Gastroesophageal sphincter (tissue), 3 donors: ENCODE results near the gene WDR83.

ENCODE experiments used
- EP300 ChIP-seq: sonication (generic); formaldehyde crosslinking; IDR thresholded peaks from one replicate; pipeline ENCODE4 v1.6.1; 2017; ENCODE audit warnings: antibody characterized with exemption, mild to moderate bottlenecking
- POLR2A ChIP-seq, 2 donors: fragments of 450-650 bp; IDR thresholded peaks; one replicate each; pipeline ENCODE4 v1.6.1; 2017; ENCODE audit warnings: antibody characterized with exemption in 2 of 2, mild to moderate bottlenecking in 2 of 2, moderate library complexity in 1 of 2
- POLR2AphosphoS5 ChIP-seq: sonication (generic); formaldehyde crosslinking; IDR thresholded peaks from one replicate; pipeline ENCODE4 v1.6.1; 2017; ENCODE audit warnings: antibody characterized with exemption
- TF ChIP-seq, protein P1 (sequence below), 4 experiments: fragments of 200-600 bp in 2 of 4; fragments of 450-650 bp in 2 of 4; sonication (generic) in 1 of 4; IDR thresholded peaks; one replicate each; pipeline ENCODE4 v1.5.1; 2017 to 2019; ENCODE audit warnings: antibody characterized with exemption in 4 of 4, mild to moderate bottlenecking in 2 of 4, moderate library complexity in 2 of 4

DNA sequence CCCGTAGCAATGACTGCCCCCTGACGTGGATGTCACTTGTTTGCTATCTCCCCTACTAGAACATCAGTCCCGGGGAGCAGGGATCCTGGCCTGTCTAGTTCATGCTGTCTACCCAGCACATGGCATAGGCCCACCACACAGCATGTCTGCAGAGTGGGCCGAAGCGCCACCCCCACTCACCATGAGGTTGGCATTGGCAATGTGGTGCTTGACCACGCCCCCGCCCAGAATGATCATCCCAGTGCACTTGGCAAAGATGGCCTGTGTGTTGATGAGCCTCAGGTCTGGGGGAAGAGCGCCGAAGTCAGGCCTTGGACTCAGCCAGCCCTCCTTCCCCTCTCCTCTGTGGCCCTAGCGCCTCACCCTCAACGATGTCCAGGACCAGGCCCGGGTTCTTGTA, 10.3 kb downstream of the WDR83 start:
- TF ChIP-seq, protein P1, sequence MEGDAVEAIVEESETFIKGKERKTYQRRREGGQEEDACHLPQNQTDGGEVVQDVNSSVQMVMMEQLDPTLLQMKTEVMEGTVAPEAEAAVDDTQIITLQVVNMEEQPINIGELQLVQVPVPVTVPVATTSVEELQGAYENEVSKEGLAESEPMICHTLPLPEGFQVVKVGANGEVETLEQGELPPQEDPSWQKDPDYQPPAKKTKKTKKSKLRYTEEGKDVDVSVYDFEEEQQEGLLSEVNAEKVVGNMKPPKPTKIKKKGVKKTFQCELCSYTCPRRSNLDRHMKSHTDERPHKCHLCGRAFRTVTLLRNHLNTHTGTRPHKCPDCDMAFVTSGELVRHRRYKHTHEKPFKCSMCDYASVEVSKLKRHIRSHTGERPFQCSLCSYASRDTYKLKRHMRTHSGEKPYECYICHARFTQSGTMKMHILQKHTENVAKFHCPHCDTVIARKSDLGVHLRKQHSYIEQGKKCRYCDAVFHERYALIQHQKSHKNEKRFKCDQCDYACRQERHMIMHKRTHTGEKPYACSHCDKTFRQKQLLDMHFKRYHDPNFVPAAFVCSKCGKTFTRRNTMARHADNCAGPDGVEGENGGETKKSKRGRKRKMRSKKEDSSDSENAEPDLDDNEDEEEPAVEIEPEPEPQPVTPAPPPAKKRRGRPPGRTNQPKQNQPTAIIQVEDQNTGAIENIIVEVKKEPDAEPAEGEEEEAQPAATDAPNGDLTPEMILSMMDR (IDR thresholded peaks at IDR 0.05) = no peak
- TF ChIP-seq POLR2A (IDR thresholded peaks at IDR 0.05) (no peak), POLR2AphosphoS5 (no peak), EP300 (no peak)
